GM21390 (cell line): ENCODE data around the gene EML5.

Source experiments
- ATAC-seq: cut with Tn5 transposase; IDR thresholded peaks from one replicate; pipeline ENCODE4 v1.9.1; 2021; ENCODE audit not compliant: unreplicated experiment

Gene EML5

GRCh38 chr14:88565427-88565826 lies 227.3 kb downstream of the EML5 start:
- no peak for ATAC-seq

GRCh38 chr14:88563845-88564244 lies 228.9 kb downstream of the EML5 start:
- ATAC-seq, result no peak

GRCh38 chr14:88562831-88563686 lies 229.7 kb downstream of the EML5 start, which contains the start of gene ZC3H14:
Gene ZC3H14, plus strand, starts transcription at chr14:88563037. Its CDS starts 97 bp downstream, at chr14:88563134.
- ATAC-seq, result peak; percentile 95

GRCh38 chr14:88562532-88562830 lies 230.3 kb downstream of the EML5 start:
- no peak for ATAC-seq
